Measurements from ENCODE around the gene DDX56. TPM values are rescaled to one million over a fixed set of nuclear protein-coding genes. Genes with fewer than 3 reads are reported as not detected.

DDX56 gene
- total and polyA plus RNA-seq, 3 experiments from 2014 or later, result 36.0 to 158 (median 148) TPM

DNA sequence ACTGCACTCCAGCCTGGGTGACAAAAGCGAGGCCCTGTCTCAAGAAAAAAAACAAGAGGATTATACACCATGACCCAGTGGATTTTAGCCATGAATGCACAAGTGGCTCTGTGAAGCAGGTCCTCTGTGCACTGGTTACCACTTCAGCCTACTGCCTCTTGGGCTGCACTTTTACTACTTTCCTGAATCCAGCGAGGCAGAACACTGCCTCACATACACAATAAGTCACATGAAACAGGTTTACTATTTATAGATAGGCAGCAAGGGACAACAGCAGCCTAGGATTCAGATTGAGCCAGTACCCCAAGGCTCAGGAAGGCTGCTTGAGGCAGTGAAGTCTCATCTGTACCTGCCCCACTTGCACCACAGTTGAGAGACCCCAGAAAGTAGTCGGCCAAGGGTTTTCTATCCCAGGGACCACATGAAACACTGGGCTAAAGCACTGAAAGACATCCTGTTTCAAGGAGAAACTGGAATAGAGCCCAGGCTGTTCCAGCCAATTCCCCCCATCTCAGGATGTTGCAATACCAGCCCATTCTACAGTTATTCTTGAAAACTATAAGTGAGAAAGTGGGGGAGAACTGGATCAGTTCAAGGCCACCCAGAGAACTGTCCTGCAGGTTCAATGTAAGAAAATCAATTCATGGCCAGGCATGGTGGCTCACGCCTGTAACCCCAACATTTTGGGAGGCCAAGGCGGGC lies 22.4 kb upstream of the DDX56 start:
- H3K36me3 Mint-ChIP-seq, result no peaks in the 10 kb centered on the region
- no peaks in the 10 kb centered on the region for H3K4me1 ChIP-seq (ENCODE audit: insufficient read depth, low read length)
- no peaks in the 10 kb centered on the region for H3K9me3 Mint-ChIP-seq
- no peaks in the 10 kb centered on the region for H3K27me3 ChIP-seq (ENCODE audit: insufficient read depth, low read length, poor library complexity, severe bottlenecking)
- no peak overlapping the region for H3K27ac ChIP-seq (ENCODE audit: low read depth, low read length)
- H3K36me3 ChIP-seq (ENCODE audit: insufficient read depth, low read length), result no peaks in the 10 kb centered on the region
- H3K27me3 Mint-ChIP-seq, result peaks cover 3% of the 10 kb centered on the region in 2 donors
- CTCF ChIA-PET, result no interaction called here
- H3K4me1 Mint-ChIP-seq, result no peaks in the 10 kb centered on the region
- H3K27ac Mint-ChIP-seq, result no peak overlapping the region
- POLR2A ChIA-PET, result no interaction called here
- H3K4me3 Mint-ChIP-seq, result no peak overlapping the region
- H3K9me3 ChIP-seq (ENCODE audit: low read length), result no peaks in the 10 kb centered on the region
- no peak for DNase-seq
- H3K4me3 ChIP-seq (ENCODE audit: low read length), result no peak overlapping the region

DNA sequence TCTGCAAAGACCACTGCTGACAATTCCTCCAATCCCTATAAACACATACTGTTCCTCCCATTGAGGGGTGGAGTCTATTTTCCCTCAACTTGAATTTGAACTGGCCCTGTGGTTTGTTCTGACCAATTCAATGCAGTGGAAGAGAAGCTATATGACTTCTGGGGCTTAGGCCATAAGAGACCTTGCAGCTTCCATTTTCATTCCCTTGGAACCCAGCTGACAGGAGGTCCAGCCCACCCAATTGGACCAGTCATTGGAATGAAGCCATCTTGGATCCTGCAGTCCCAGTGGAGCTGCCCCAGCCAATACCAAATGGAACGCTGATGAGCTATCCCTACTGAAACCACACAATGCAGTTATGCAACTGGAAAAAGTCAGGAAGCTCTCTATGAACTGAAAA lies 17.2 kb upstream of the DDX56 start:
- no peak overlapping the region for H3K4me3 ChIP-seq (ENCODE audit: low read length)
- H3K9me3 ChIP-seq (ENCODE audit: low read length), result no peaks in the 10 kb centered on the region
- peaks cover 3% of the 10 kb centered on the region in 2 donors for H3K27me3 Mint-ChIP-seq
- DNase-seq, result no peak
- H3K27ac ChIP-seq (ENCODE audit: low read depth, low read length), result no peak overlapping the region
- POLR2A ChIA-PET, result interaction anchor here (1.0 to 2.2 kb wide), 2 partner anchors 8 to 48 kb away, joined by 5 read pairs; no protein-coding TSS in a partner anchor
- H3K36me3 ChIP-seq (ENCODE audit: insufficient read depth, low read length), result no peaks in the 10 kb centered on the region
- H3K9me3 Mint-ChIP-seq, result no peaks in the 10 kb centered on the region
- no peak overlapping the region for H3K27ac Mint-ChIP-seq
- H3K4me1 ChIP-seq (ENCODE audit: insufficient read depth, low read length), result peaks cover 6% of the 10 kb centered on the region
- H3K27me3 ChIP-seq (ENCODE audit: insufficient read depth, low read length, poor library complexity, severe bottlenecking), result no peaks in the 10 kb centered on the region
- CTCF ChIA-PET, result interaction anchor here (0.6 to 1.4 kb wide), 4 partner anchors 93 to 341 kb away, joined by 3 to 4 read pairs (median 3); partner anchors contain the start of gene H2AZ2
- no peak overlapping the region for H3K4me3 Mint-ChIP-seq
- H3K4me1 Mint-ChIP-seq, result peaks cover 5 to 7% (median 7%) of the 10 kb centered on the region in 3 donors
- no peaks in the 10 kb centered on the region for H3K36me3 Mint-ChIP-seq

DNA sequence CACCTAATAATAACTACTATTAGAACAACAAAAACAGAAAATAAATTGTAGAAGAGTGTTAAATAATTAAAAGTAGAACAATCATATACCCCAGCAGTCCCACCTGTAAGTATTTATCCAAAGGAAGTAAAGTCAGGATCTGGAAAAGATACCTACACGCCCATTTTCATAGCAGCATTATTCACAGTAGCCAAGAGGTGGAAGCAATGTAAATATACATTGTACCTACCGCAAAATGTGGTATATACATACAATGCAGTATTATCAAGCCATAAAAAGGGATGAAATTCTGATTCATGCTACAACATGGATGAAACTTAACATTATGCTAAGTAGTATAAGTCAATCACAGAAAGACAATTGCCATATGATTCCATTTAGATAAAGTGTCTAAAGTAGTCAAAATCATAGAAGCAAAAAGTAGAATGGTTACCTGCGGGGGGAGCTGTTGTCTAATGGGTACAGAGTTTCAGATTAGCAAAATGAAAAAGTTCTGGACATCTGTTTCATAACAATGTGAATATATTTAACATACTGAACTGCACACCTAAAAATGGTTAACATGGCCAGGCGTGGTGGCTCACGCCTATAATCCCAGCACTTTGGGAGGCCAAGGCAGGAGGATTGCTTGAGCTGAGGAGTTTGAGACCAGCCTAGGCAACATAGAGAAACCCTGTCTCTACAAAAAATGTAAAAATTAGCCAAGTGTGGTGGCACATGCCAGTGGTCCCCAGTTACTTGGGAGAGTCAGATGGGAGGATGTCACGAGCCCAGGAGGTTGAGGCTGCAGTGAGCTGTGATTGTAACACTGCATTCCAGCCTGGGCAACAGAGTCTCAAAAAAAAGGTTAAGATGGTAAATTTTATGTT lies 14.4 kb upstream of the DDX56 start:
- Mint-ChIP-seq H3K27me3 (no peaks in the 10 kb centered on the region), H3K36me3 (no peaks in the 10 kb centered on the region), H3K27ac (peak overlapping the region in 5 of 8 donors; percentile 17 to 66 (median 40)), H3K9me3 (no peaks in the 10 kb centered on the region), H3K4me1 (peaks cover 5 to 10% (median 7%) of the 10 kb centered on the region in 3 donors), H3K4me3 (no peak overlapping the region)
- Histone ChIP-seq H3K9me3 (ENCODE audit: low read length) (no peaks in the 10 kb centered on the region), H3K36me3 (ENCODE audit: insufficient read depth, low read length) (no peaks in the 10 kb centered on the region), H3K4me1 (ENCODE audit: insufficient read depth, low read length) (peaks cover 7% of the 10 kb centered on the region), H3K27ac (ENCODE audit: low read depth, low read length) (no peak overlapping the region), H3K27me3 (ENCODE audit: insufficient read depth, low read length, poor library complexity, severe bottlenecking) (no peaks in the 10 kb centered on the region), H3K4me3 (ENCODE audit: low read length) (no peak overlapping the region)
- CTCF ChIA-PET, result interaction anchor here (0.8 to 1.7 kb wide), 11 partner anchors 13 to 307 kb away, joined by 3 to 7 read pairs (median 4); partner anchors contain the start of gene H2AZ2
- peak; percentile 35 to 66 (median 49) for DNase-seq
- POLR2A ChIA-PET, result no interaction called here

DNA sequence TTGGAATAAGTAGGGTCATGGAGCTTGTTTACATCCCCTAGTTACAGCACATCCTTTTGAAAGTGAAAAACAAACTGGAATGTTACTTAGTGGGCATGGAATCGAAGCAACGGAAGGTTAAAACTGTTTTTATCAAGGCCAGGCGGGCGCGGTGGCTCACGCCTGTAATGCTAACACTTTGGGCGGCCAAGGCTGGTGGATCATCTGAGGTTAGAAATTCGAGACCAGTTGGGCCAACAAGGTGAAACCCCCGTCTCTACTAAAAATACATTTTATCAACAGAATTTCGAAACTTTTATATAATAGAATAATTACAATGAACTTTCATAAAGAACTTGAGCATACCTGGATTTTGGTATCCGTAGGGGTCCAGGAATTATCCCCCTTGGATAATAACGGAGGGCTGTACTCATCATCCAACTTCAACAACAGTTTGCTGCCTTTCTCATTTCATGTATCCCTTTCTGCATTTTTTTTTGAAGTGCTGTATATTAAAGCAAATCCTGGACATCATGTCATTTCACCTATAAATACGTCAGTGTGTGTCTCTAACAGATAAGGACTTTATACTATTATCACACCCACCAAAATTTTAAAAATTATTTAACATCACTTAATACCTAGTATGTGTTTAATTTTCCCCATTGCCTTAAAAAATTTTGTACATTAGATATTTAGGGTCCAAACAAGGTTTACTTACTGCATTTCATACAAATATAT lies 9.6 kb upstream of the DDX56 start:
- H3K4me3 ChIP-seq (ENCODE audit: low read length), result peak overlapping the region; percentile 96
- peak overlapping the region; percentile 99 for H3K27ac ChIP-seq (ENCODE audit: low read depth, low read length)

DNA sequence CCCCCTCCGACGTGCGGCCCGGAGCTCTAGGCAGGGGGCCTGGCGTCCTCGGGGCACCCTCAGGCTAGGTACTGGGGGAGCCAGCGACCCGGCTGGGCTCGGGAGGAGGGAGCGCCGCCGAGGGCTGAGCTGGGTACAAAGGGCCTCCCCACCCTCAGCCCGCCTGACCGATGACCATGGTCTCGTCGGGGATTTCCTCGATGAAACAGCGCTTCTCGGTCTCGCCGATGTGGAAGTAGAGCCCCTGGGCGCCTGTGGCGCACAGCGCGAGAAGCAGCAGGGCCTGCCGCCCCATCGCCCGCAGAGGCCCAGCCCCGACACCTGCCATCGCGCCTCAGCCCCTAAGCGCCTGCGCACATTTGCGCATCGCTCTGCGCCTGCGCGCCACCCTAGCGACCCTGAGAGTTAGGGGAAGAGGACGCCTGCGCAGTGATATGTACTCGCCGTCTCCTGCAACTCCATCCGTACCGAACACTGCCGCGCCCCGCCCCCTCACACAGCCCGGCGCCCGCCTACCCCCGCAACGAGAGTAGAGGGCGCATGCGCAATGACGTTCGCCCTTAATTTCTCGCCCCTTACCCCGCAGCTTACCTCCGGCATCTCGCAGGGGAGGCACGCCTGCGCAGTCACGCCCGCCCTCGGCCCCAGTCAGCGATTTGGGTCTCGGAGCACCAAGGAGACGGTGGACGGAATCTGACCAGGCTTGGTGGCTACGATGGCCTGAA lies 8.3 kb upstream of the DDX56 start, which contains the start of gene TMED4:
Gene TMED4 (minus strand): TSS at position 353 of the 725 bp plus-strand sequence. CDS start 25 bp downstream, at position 328.
- POLR2A ChIA-PET, result interaction anchor here (0.5 to 3.0 kb wide), 20 partner anchors 9 to 882 kb away, joined by 3 to 40 read pairs (median 4); partner anchors contain the start of genes DDX56, H2AZ2, OGDH and PPIA
- Histone ChIP-seq H3K9me3 (ENCODE audit: low read length) (no peaks in the 10 kb centered on the region), H3K4me1 (ENCODE audit: insufficient read depth, low read length) (peaks cover 21% of the 10 kb centered on the region), H3K27me3 (ENCODE audit: insufficient read depth, low read length, poor library complexity, severe bottlenecking) (no peaks in the 10 kb centered on the region), H3K27ac (ENCODE audit: low read depth, low read length) (peak within 1 kb of the TSS; percentile 99), H3K4me3 (ENCODE audit: low read length) (peak within 1 kb of the TSS; percentile 96), H3K36me3 (ENCODE audit: insufficient read depth, low read length) (peaks cover 28% of the 10 kb centered on the region)
- peaks cover 0 to 3% of the 10 kb centered on the region in 2 donors for H3K27me3 Mint-ChIP-seq
- H3K4me1 Mint-ChIP-seq, result peaks cover 19 to 49% (median 35%) of the 10 kb centered on the region in 3 donors
- H3K9me3 Mint-ChIP-seq, result peaks cover 0 to 3% (median 0%) of the 10 kb centered on the region in 5 donors
- DNase-seq, result peak; percentile 100
- peak within 1 kb of the TSS; percentile 96 to 98 (median 97) for H3K27ac Mint-ChIP-seq
- CTCF ChIA-PET, result interaction anchor here (1.0 to 3.6 kb wide), 12 partner anchors 9 to 554 kb away, joined by 3 to 18 read pairs (median 4); partner anchors contain the start of genes DDX56, H2AZ2 and OGDH
- H3K4me3 Mint-ChIP-seq, result peak within 1 kb of the TSS; percentile 86 to 96 (median 90)
- peaks cover 3 to 44% (median 14%) of the 10 kb centered on the region in 3 donors for H3K36me3 Mint-ChIP-seq

More for the DNA sequence above, 9.6 kb upstream of the DDX56 start:
- peaks cover 0 to 3% of the 10 kb centered on the region in 2 donors for H3K27me3 Mint-ChIP-seq
- H3K9me3 Mint-ChIP-seq, result peaks cover 0 to 3% (median 0%) of the 10 kb centered on the region in 5 donors
- H3K4me1 Mint-ChIP-seq, result peaks cover 23 to 52% (median 40%) of the 10 kb centered on the region in 3 donors
- DNase-seq, result no peak
- H3K9me3 ChIP-seq (ENCODE audit: low read length), result no peaks in the 10 kb centered on the region
- peaks cover 3 to 37% (median 14%) of the 10 kb centered on the region in 3 donors for H3K36me3 Mint-ChIP-seq
- H3K4me3 Mint-ChIP-seq, result peak overlapping the region; percentile 86 to 96 (median 90)
- H3K4me1 ChIP-seq (ENCODE audit: insufficient read depth, low read length), result peaks cover 25% of the 10 kb centered on the region
- no peaks in the 10 kb centered on the region for H3K27me3 ChIP-seq (ENCODE audit: insufficient read depth, low read length, poor library complexity, severe bottlenecking)
- ChIA-PET CTCF (interaction anchor here (1.0 to 3.6 kb wide), 8 partner anchors 8 to 552 kb away, joined by 3 to 18 read pairs (median 6); partner anchors contain the start of genes H2AZ2 and OGDH), POLR2A (interaction anchor here (0.8 to 3.0 kb wide), 7 partner anchors 8 to 302 kb away, joined by 3 to 40 read pairs (median 16); partner anchors contain the start of genes DDX56, H2AZ2, PPIA and PURB)
- peaks cover 24% of the 10 kb centered on the region for H3K36me3 ChIP-seq (ENCODE audit: insufficient read depth, low read length)
- peak overlapping the region; percentile 96 to 98 (median 97) for H3K27ac Mint-ChIP-seq

DNA sequence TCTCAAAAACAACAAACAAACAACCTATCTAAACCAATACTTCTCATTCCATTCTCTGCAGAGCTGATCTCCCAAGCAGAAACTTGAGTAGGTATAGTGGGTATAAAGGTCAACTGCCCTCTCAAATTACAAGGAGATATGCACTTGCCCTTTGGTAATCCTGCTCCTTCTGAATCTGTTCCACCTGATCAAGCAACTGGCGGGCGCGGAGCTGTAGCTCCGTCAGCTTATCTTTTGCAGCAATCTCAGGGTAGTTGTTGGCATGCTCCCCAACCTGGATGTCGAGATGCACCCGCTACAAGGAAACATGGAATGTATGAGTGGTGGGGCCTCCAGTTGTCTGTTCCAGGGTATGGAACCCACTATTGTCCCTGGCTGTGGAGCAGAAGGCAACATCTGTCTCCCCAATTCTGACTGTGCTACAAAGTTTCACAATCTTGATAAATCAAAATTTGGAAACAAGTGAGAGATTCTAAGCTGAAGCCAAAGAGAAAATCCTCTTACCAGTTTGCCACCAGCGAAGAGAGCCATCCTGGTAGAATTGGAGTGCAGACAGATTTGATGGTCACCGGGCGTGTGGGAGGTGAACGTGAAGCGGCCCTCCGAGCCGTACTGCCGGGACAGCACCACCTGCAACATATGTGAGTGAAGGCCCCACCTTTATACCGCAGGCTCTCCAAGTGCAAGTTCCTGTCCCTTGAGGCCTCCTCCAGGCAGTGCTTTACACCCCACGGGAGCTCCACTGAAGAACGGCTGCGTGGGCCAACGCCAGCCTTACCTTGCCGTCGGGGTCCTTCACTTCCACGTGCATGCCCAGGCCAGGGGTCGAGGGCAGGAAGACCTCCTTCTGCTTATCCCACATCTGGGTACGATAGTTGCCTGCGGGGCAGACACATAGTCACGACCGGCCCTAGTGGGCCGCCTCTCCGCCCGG lies 7.5 kb upstream of the DDX56 start:
- Mint-ChIP-seq H3K4me3 (peak overlapping the region; percentile 86 to 96 (median 90)), H3K36me3 (peaks cover 4 to 48% (median 15%) of the 10 kb centered on the region in 3 donors), H3K27ac (peak overlapping the region; percentile 96 to 98 (median 97)), H3K9me3 (peaks cover 0 to 3% (median 0%) of the 10 kb centered on the region in 5 donors), H3K4me1 (peaks cover 20 to 50% (median 35%) of the 10 kb centered on the region in 3 donors), H3K27me3 (peaks cover 0 to 3% of the 10 kb centered on the region in 2 donors)
- peak overlapping the region; percentile 85 for H3K4me3 ChIP-seq (ENCODE audit: low read length)
- H3K4me1 ChIP-seq (ENCODE audit: insufficient read depth, low read length), result peaks cover 21% of the 10 kb centered on the region
- ChIA-PET CTCF (interaction anchor here (1.0 to 3.6 kb wide), 9 partner anchors 8 to 303 kb away, joined by 3 to 18 read pairs (median 4); partner anchors contain the start of genes DDX56 and H2AZ2), POLR2A (interaction anchor here (0.6 to 3.0 kb wide), 13 partner anchors 8 to 304 kb away, joined by 3 to 40 read pairs (median 6); partner anchors contain the start of genes DDX56, H2AZ2, OGDH and PPIA)
- peak; percentile 35 to 69 (median 54) for DNase-seq
- no peaks in the 10 kb centered on the region for H3K27me3 ChIP-seq (ENCODE audit: insufficient read depth, low read length, poor library complexity, severe bottlenecking)
- peak overlapping the region; percentile 99 for H3K27ac ChIP-seq (ENCODE audit: low read depth, low read length)
- peaks cover 28% of the 10 kb centered on the region for H3K36me3 ChIP-seq (ENCODE audit: insufficient read depth, low read length)
- H3K9me3 ChIP-seq (ENCODE audit: low read length), result no peaks in the 10 kb centered on the region

Measured in CD8-positive, alpha-beta memory T cell (primary cell).